Heart left ventricle (tissue), 16 donors: ENCODE measurements around the gene DEFB131B. TPM values are rescaled to one million over a fixed set of nuclear protein-coding genes. Genes with fewer than 3 reads are reported as not detected.
A peak's percentile ranks its signal among the peaks of the same experiment; 100 is the strongest.
"Not testable (repeated sequence)": the region's sequence is repeated elsewhere in the genome, so short reads cannot be mapped to it uniquely, and the experiment has no call there.

Source experiments
- ATAC-seq, 4 donors: fragments of 200-7000 bp; cut with Tn5 transposase; one replicate each; pipeline ENCODE4 v1.9.1; 2020 to 2022; ENCODE audit warnings: moderate library complexity in 4 of 4, mild to moderate bottlenecking in 3 of 4, moderate number of reproducible peaks in 1 of 4
- DNase-seq, 5 donors: peaks; one replicate each; pipeline ENCODE4 v3.0.0-alpha.2; 2020
- H3K27ac ChIP-seq, 12 donors: fragments of 200-600 bp; sonication (generic) in 4 of 12; one replicate each; pipeline versions ENCODE4 v1.5.0 to v1.8.0; 2016 to 2022; ENCODE audit warnings: mild to moderate bottlenecking in 2 of 12
- H3K27me3 ChIP-seq, 9 donors: fragments of 200-600 bp; sonication (generic) in 2 of 9; one replicate each; pipeline versions ENCODE4 v1.5.1 to v1.8.0; 2016 to 2022; ENCODE audit warnings: mild to moderate bottlenecking in 3 of 9
- H3K36me3 ChIP-seq, 9 donors: fragments of 200-600 bp; sonication (generic) in 2 of 9; one replicate each; pipeline versions ENCODE4 v1.5.0 to v1.8.0; 2018 to 2022; ENCODE audit warnings: mild to moderate bottlenecking in 2 of 9
- H3K4me1 ChIP-seq, 12 donors: fragments of 200-600 bp; sonication (generic) in 4 of 12; one replicate each; pipeline versions ENCODE4 v1.5.0 to v1.8.0; 2016 to 2022; ENCODE audit warnings: mild to moderate bottlenecking in 3 of 12
- H3K4me3 ChIP-seq, 12 donors: fragments of 200-600 bp; sonication (generic) in 4 of 12; one replicate each; pipeline versions ENCODE4 v1.5.0 to v1.8.0; 2017 to 2022; ENCODE audit warnings: mild to moderate bottlenecking in 9 of 12, moderate library complexity in 4 of 12
- H3K9me3 ChIP-seq, 12 donors: fragments of 200-600 bp; sonication (generic) in 4 of 12; one replicate each; pipeline versions ENCODE4 v1.5.0 to v1.8.0; 2016 to 2022; ENCODE audit warnings: mild to moderate bottlenecking in 1 of 12
- whole genome bisulfite sequencing, 4 donors: extraction: QIAGEN DNeasy Blood & Tissue Kit in 2 of 4; methylation state at CpG; one replicate each; pipeline versions ENCODE4 v1.1.5 to v1.1.7; 2013 to 2018; 5-methylcytosine and 5-hydroxymethylcytosine counted together
- intact Hi-C, 10 donors: fragments of 100-400 bp; cut with DNase I; formaldehyde crosslinking; loops; one replicate each; pipeline versions ENCODE4 v1.11.1 to v1.14.2; 2022
- polyA plus RNA-seq, 2 donors: library from polyadenylated mRNA; stranded (reverse); fragments of 200-250 nt; gene quantifications; one replicate each; pipeline ENCODE4 v1.2.3, GENCODE V29; 2013
- total RNA-seq, 9 donors: library from RNA; depleted of rRNA in 2 of 9; stranded (reverse); fragments of >200 nt in 2 of 9; fragmentation: NEBNext Ultra II Directional in 3 of 9; extraction: Animal tissue kit (Norgen Biotek cat#: 25700) in 3 of 9; gene quantifications; one replicate each; pipeline versions ENCODE4 v1.1.0 to v1.2.4, GENCODE V29; 2016 to 2023
- TF ChIP-seq, protein P1 (sequence below), 12 donors: fragments of 200-600 bp; sonication (generic) in 4 of 12; IDR thresholded peaks; one replicate each; pipeline versions ENCODE4 v1.5.0 to v1.8.0; 2018 to 2022; ENCODE audit warnings: antibody characterized with exemption in 12 of 12, mild to moderate bottlenecking in 5 of 12
- donor health status: ischemic (EF 13 %, LVEDD 7.1; RV severe dilation, severe dysfunction).
- donor health status: healthy with polysubstance abuse.
- donor health status: DM: no; HTN: yes; CAD: no.
- donor health status: DM: no; HTN: no; CAD: no.
- donor health status: ischemic (EF 25% LVEDD 6.9; RV normal size, moderate dysfunction).
- donor health status: ischemic (EF 25% LVEDD 5.7; RV mildly dilated, moderate dysfunction).
- donor health status: healthy.
- donor health status: DM: yes; HTN: yes; CAD: no.
- donor health status: ischemic (EF 35%, LVEDD 5.7; RV mildly dilated, moderate dysfunction).
- donor health status: nonischemic (EF 11% LVEDD 7.7; RV severe dilation, severe dysfunction).
- donor health status: DM: yes; HTN: yes; CAD: no.
- donor health status: PGD.
- donor health status: ischemic (EF 29% LVEDD 5.4; RV normal size, mild dysfunction).
- donor health status: nonischemic (EF 23%, LVEDD 6.1; RV moderate dilation, normal function).

The DEFB131B gene
- total and polyA plus RNA-seq, 11 donors = not detected

DNA sequence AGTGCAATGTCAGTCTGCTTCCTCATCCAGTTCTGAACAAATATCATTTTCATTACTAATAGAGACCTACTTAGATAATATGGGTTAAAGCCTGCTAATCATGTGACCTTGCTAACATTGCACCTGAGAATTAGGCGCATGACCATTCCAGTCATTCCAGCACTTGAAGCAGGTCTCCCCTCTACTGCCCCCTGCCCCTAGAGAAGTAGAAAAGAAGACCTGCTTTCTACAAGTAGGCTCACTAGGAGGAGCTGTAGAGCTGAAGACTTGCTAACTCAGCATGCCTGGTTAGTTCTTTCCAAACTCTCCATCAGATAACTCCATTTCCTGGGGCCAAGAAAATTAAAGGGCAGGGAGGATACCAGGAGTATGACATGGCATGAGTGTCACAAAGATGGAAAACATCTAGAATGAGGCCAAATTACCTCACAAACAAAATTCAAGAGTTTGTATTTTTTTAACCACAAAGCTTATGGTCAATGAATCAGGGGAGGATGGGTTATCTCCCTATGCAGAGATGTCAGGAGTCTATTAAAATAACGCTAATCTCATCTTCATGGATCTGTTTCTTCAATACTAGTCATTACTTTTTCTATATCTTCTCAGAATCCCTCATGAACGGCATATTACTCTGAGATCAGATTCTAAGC, 14.2 kb upstream of the DEFB131B start:
- H3K4me3 ChIP-seq, H3K27ac ChIP-seq, H3K27me3 ChIP-seq, intact Hi-C loops, H3K36me3 ChIP-seq, H3K9me3 ChIP-seq, DNase-seq: not testable (repeated sequence)
- peaks cover 0 to 16% (median 0%) of the 10 kb centered on the region in 12 donors for H3K4me1 ChIP-seq
- 59 to 69% (median 65%) methylated on average over 3 of the region's 3 CpGs for WGBS, 4 donors
- peak in 2 of 4 donors; percentile 45 to 57 for ATAC-seq
- TF ChIP-seq, protein P1, sequence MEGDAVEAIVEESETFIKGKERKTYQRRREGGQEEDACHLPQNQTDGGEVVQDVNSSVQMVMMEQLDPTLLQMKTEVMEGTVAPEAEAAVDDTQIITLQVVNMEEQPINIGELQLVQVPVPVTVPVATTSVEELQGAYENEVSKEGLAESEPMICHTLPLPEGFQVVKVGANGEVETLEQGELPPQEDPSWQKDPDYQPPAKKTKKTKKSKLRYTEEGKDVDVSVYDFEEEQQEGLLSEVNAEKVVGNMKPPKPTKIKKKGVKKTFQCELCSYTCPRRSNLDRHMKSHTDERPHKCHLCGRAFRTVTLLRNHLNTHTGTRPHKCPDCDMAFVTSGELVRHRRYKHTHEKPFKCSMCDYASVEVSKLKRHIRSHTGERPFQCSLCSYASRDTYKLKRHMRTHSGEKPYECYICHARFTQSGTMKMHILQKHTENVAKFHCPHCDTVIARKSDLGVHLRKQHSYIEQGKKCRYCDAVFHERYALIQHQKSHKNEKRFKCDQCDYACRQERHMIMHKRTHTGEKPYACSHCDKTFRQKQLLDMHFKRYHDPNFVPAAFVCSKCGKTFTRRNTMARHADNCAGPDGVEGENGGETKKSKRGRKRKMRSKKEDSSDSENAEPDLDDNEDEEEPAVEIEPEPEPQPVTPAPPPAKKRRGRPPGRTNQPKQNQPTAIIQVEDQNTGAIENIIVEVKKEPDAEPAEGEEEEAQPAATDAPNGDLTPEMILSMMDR (IDR thresholded peaks at IDR 0.05) = peak in 10 of 12 donors; percentile 15 to 60 (median 34)

DNA sequence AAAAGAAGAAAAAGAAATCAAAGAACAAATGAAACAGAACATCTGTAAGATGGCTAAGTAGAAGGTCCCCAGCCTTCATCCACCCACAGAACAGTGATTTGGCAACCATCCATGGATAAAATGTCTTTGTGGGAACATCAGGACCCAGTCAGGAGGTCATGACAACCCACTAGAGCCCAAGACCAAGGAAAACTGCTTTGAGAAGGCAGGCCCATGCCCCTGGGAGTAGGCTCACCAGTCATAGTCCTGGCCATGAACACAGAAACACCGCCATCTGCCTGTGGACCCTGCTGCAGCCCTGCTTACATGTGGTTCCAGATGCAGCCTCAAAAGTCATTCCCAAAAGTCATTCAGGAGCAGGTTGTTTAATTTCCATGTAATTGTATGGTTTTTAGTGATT, 11.0 kb upstream of the DEFB131B start:
- H3K36me3 ChIP-seq, H3K4me3 ChIP-seq, H3K4me1 ChIP-seq, intact Hi-C loops, H3K27me3 ChIP-seq, H3K9me3 ChIP-seq, H3K27ac ChIP-seq: not testable (repeated sequence)
- ATAC-seq = peak in 3 of 4 donors; percentile 28 to 42 (median 31)
- DNase-seq = peak in 4 of 5 donors; percentile 13 to 39 (median 32)
- WGBS, 4 donors = 79 to 91% (median 83%) methylated on average over 1 of the region's 1 CpG; no CpG with 5 or more reads in 1 of the 4 donors
- TF ChIP-seq, protein P1 (IDR thresholded peaks at IDR 0.05) = peak in 2 of 12 donors; percentile 28 to 32

DNA sequence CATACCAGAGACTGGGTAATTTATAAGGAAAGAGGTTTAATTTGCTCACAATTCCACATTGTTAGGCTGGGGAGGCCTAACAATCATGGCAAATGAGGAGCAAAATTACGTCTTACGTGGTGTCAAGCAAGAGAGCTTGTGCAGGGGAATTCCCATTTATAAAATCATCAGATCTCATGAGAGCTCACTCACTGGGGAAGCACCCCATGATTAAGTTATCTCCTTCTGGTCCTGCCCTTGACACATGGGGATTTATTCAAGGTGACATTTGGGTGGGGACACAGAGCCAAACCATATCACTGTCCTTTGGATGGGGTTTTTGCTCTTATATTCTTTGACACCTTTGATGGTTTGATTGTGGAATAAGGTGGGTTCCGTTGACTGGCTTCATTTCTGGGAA, 8.3 kb upstream of the DEFB131B start:
- H3K27me3 ChIP-seq, H3K4me3 ChIP-seq, H3K4me1 ChIP-seq, intact Hi-C loops, ATAC-seq, H3K36me3 ChIP-seq, H3K9me3 ChIP-seq, H3K27ac ChIP-seq, DNase-seq: not testable (repeated sequence)
- 90 to 95% (median 94%) methylated on average over 3 of the region's 3 CpGs for WGBS, 4 donors

DNA sequence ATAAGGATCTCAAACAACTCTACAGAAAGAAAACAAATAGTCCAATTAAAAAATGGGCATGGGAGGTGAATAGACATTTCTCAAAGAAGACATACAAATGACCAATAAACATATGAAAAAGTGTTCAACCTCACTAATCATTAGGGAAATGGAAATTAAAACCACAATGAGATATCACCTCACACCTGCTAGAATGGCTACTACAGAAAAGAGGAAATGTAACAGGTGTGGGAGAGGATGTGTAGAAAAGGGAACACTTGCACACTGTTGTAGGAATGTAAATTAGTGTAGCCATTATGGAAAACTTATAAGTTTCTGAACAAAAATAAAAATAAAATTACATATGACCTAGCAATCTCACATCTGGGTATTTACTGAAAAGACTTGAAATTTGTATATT, 7.6 kb upstream of the DEFB131B start:
- H3K36me3 ChIP-seq, DNase-seq, H3K27ac ChIP-seq, H3K27me3 ChIP-seq, intact Hi-C loops, H3K4me1 ChIP-seq, H3K9me3 ChIP-seq, H3K4me3 ChIP-seq, ATAC-seq: not testable (repeated sequence)

DNA sequence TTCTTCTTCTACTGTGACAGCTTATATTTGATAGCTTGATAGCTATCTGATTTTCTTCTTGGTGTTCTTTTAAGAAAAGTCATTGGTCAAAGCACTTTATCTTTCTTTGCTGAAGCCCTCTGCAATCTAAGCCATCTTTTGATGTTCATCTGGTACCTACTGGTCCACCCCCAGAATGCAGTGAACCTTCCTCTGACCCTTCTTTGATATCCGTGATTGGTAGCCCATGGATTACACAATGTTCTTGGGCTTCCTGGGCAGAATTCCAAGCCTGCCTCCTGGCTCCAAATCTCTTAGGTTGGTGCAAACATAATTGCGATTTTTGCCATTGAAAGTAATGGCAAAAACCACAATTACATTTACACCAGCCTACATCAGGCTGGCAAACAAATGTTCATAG, 2.0 kb upstream of the DEFB131B start:
- DNase-seq, ATAC-seq, H3K9me3 ChIP-seq, intact Hi-C loops, H3K27me3 ChIP-seq, H3K27ac ChIP-seq, H3K4me1 ChIP-seq, H3K4me3 ChIP-seq: not testable (repeated sequence)
- H3K36me3 ChIP-seq = peaks cover 0 to 18% (median 0%) of the 10 kb centered on the region in 9 donors
- WGBS, 4 donors = 61 to 75% (median 67%) methylated on average over 2 of the region's 2 CpGs

DNA sequence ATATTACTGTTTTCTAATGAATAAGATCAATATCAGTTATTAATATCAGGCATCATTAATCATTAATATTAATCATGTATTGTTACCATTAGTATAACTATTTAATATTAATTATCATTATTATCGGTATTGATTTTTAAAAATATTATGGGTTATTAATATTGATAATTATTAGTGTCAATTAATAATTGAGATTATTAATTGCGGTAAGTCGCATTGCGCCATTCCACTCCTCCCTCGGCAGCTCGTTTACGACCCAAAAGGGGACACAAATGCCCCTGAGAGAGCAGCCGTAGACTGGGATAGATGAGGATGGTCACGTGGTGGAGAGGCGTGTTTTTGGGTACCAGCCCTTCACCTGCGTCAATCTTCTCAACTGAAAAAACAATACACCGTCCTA, 7.6 kb downstream of the DEFB131B start:
- H3K27ac ChIP-seq, ATAC-seq, H3K4me3 ChIP-seq, H3K27me3 ChIP-seq, H3K4me1 ChIP-seq, H3K9me3 ChIP-seq, DNase-seq, H3K36me3 ChIP-seq, intact Hi-C loops: not testable (repeated sequence)
- WGBS, 4 donors = 97 to 98% (median 97%) methylated on average over 12 of the region's 12 CpGs

DNA sequence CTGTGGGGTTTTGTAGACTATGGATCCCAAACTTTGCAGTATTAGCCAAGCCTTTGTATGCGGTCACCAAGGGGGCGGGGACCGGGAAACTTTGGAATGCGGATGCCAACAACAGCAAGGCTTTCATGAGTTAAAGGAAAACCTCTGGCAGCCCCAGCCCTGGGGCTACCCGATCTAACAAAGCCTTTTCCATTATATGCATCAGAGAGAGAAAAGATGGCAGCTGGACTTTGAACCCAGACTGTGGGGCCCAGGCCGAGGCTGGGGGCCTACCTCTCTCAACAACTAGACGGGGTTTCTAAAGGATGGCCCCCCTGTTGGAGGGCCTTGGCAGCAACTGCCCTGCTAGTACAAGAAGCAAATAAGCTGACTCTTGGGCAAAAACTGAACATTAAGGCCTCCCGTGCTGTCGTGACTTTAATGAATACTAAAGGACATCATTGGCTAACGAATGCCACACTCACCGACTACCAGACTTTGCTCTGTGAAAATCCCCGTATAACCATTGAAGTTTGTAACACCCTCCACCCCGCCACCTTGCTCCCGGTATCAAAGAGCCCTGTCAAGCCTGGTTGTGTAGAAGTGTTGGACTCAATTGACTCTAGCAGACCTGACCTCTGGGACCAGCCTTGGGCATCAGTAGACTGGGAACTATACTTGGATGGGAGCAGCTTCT, 10.2 kb downstream of the DEFB131B start:
- H3K4me3 ChIP-seq, intact Hi-C loops, H3K4me1 ChIP-seq, H3K9me3 ChIP-seq, H3K27me3 ChIP-seq, H3K36me3 ChIP-seq, DNase-seq, ATAC-seq, H3K27ac ChIP-seq: not testable (repeated sequence)
- 92 to 94% (median 93%) methylated on average over 12 to 14 of the region's 14 CpGs for WGBS, 4 donors

DNA sequence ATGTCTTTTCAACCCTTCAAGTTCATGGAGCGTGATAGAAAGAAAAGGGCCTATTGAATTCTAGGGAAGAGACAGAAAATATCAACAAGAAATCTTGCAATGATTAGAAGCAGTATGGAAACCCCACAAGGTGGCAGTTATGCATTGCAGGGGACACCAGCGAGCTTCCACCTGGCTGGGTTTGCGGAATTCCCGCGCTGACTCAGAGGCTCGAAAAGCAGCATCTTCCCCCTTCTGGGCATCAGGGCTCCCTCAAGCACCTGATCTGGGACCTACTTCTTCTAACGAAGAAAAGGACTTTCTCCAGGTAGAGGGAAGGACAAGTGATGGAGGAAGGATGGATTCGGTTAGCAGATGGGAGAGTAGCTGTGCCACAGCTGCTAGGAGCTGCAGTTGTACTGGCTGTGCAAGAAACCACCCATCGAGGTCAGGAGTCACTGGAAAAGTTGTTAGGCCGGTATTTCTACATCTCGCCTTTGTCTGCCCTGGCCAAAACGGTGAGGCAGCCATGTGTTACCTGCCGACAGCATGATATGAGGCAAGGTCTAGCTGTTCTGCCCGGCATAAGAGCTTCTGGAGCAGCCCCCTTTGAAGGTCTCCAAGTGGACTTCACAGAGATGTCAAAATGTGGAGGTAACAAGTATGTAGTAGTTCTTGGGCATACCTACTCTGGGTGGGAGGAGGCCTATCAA, 11.1 kb downstream of the DEFB131B start:
- DNase-seq, ATAC-seq, H3K27me3 ChIP-seq, H3K36me3 ChIP-seq, H3K4me1 ChIP-seq, H3K27ac ChIP-seq, H3K4me3 ChIP-seq, intact Hi-C loops, H3K9me3 ChIP-seq: not testable (repeated sequence)
- 91 to 95% (median 92%) methylated on average over 14 of the region's 14 CpGs for WGBS, 4 donors
